NCI-H524 treated with DMSO at 0.1 percent for 48 hours (cell line): ENCODE data around the gene PLEKHA1.

Experiments used
- DNase-seq: peaks from one replicate; lab custom pipeline; 2025; lab: John Stamatoyannopoulos, UW

The PLEKHA1 gene

GRCh38 chr10:122422266-122422989 lies 47.9 kb downstream of the PLEKHA1 start:
- no peak for DNase-seq

GRCh38 chr10:122424059-122424458 lies 49.6 kb downstream of the PLEKHA1 start:
- no peak for DNase-seq

- DNase-seq = no peak
Observed at GRCh38 chr10:122426829-122427228, 52.3 kb downstream of the PLEKHA1 start.

- no peak for DNase-seq
Observed at GRCh38 chr10:122427280-122427679, 52.8 kb downstream of the PLEKHA1 start.

GRCh38 chr10:122435212-122435827 lies 60.8 kb downstream of the PLEKHA1 start:
- DNase-seq = no peak

GRCh38 chr10:122441961-122442360 lies 67.5 kb downstream of the PLEKHA1 start:
- DNase-seq = no peak

- DNase-seq = no peak
Observed at GRCh38 chr10:122445469-122445868, 71.0 kb downstream of the PLEKHA1 start.

- DNase-seq = no peak
Observed at GRCh38 chr10:122445904-122446303, 71.4 kb downstream of the PLEKHA1 start.

GRCh38 chr10:122446668-122447423 lies 72.3 kb downstream of the PLEKHA1 start:
- no peak for DNase-seq

GRCh38 chr10:122448600-122448999 lies 74.1 kb downstream of the PLEKHA1 start:
- no peak for DNase-seq

GRCh38 chr10:122449153-122449552 lies 74.6 kb downstream of the PLEKHA1 start:
- DNase-seq = no peak

- no peak for DNase-seq
Observed at GRCh38 chr10:122450353-122450990, 76.0 kb downstream of the PLEKHA1 start.

GRCh38 chr10:122454071-122454470 lies 79.6 kb downstream of the PLEKHA1 start:
- DNase-seq = no peak

- no peak for DNase-seq
Observed at GRCh38 chr10:122454603-122455080, 80.1 kb downstream of the PLEKHA1 start, which contains the start of gene ARMS2. Gene ARMS2, plus strand, starts transcription at chr10:122454653. Its CDS starts 75 bp downstream, at chr10:122454728.

- no peak for DNase-seq
Observed at GRCh38 chr10:122455376-122456079, 81.0 kb downstream of the PLEKHA1 start.

GRCh38 chr10:122457934-122458333 lies 83.4 kb downstream of the PLEKHA1 start:
- DNase-seq = no peak

- no peak for DNase-seq
Observed at GRCh38 chr10:122458693-122459092, 84.2 kb downstream of the PLEKHA1 start.

- no peak for DNase-seq
Observed at GRCh38 chr10:122459561-122460273, 85.2 kb downstream of the PLEKHA1 start.

GRCh38 chr10:122460891-122461293 lies 86.4 kb downstream of the PLEKHA1 start:
- DNase-seq = no peak

- DNase-seq = no peak
Observed at GRCh38 chr10:122461367-122461728, 86.8 kb downstream of the PLEKHA1 start, which contains the start of gene HTRA1. Gene HTRA1, plus strand, starts transcription at chr10:122461553. Its CDS starts 100 bp downstream, at chr10:122461653.
